HepG2 (cell line): ENCODE measurements around the gene ADAM8.

Experiments used
- CHD4 ChIP-seq: fragments of 200-600 bp; sonication (generic); IDR thresholded peaks from 2 replicates; pipeline ENCODE4 v1.7.0; 2017; ENCODE audit warnings: mild to moderate bottlenecking, low read length, borderline replicate concordance
- EZH2 ChIP-seq: conservative IDR thresholded peaks from 2 replicates; pipeline ENCODE4 v1.6.1; 2012; ENCODE audit warnings: mild to moderate bottlenecking, low read depth, low read length, moderate library complexity
- ZNF678 ChIP-seq: sonication (generic); formaldehyde crosslinking; IDR thresholded peaks from 2 replicates; pipeline ENCODE4 v1.4.0; 2020; ENCODE audit warnings: mild to moderate bottlenecking, missing genetic modification reagents
- TF ChIP-seq, protein P1 (sequence below): IDR thresholded peaks from 2 replicates; pipeline ENCODE4 v1.6.1; 2018; ENCODE audit warnings: missing genetic modification reagents, mild to moderate bottlenecking, missing compliant biosample characterization
- TF ChIP-seq, protein P2 (sequence below): conservative IDR thresholded peaks from 2 replicates; pipeline ENCODE4 v1.6.1; 2018; ENCODE audit warnings: missing genetic modification reagents
- TF ChIP-seq, protein P3 (sequence below): sonication (generic); formaldehyde crosslinking; IDR thresholded peaks from 2 replicates; pipeline ENCODE4 v1.5.0; 2020; ENCODE audit warnings: mild to moderate bottlenecking, missing genetic modification reagents, moderate library complexity
- TF ChIP-seq, protein P4 (sequence below): sonication (generic); formaldehyde crosslinking; IDR thresholded peaks from 2 replicates; pipeline ENCODE4 v1.8.1; 2022; ENCODE audit warnings: mild to moderate bottlenecking, missing genetic modification reagents

DNA sequence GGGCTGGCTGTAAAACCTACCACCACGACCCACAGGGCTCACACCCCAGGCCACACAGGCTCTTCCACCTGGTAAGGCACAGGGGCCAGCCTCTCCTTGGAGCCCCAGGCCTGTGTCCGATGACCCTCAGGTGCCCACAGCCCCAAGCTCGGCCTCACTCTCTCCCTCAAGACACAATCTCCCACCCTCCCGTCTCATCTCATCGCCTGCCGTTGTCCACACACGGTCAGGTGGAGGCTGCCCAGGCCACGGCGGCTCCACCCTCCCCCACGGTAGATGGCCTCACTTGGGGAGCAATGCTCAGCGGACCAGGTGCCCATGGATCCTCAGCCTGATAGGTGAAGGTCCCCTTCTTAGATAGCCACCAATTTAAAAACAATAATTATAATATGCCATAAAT, 55.3 kb downstream of the ADAM8 start:
- no peak for TF ChIP-seq CHD4
- TF ChIP-seq EZH2, result no peak
- TF ChIP-seq, protein P1, sequence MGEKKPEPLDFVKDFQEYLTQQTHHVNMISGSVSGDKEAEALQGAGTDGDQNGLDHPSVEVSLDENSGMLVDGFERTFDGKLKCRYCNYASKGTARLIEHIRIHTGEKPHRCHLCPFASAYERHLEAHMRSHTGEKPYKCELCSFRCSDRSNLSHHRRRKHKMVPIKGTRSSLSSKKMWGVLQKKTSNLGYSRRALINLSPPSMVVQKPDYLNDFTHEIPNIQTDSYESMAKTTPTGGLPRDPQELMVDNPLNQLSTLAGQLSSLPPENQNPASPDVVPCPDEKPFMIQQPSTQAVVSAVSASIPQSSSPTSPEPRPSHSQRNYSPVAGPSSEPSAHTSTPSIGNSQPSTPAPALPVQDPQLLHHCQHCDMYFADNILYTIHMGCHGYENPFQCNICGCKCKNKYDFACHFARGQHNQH (CRISPR knock-in tag), result no peak
- TF ChIP-seq ZNF678, result no peak
- TF ChIP-seq, protein P2, sequence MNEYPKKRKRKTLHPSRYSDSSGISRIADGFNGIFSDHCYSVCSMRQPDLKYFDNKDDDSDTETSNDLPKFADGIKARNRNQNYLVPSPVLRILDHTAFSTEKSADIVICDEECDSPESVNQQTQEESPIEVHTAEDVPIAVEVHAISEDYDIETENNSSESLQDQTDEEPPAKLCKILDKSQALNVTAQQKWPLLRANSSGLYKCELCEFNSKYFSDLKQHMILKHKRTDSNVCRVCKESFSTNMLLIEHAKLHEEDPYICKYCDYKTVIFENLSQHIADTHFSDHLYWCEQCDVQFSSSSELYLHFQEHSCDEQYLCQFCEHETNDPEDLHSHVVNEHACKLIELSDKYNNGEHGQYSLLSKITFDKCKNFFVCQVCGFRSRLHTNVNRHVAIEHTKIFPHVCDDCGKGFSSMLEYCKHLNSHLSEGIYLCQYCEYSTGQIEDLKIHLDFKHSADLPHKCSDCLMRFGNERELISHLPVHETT, result no peak
- TF ChIP-seq, protein P3, sequence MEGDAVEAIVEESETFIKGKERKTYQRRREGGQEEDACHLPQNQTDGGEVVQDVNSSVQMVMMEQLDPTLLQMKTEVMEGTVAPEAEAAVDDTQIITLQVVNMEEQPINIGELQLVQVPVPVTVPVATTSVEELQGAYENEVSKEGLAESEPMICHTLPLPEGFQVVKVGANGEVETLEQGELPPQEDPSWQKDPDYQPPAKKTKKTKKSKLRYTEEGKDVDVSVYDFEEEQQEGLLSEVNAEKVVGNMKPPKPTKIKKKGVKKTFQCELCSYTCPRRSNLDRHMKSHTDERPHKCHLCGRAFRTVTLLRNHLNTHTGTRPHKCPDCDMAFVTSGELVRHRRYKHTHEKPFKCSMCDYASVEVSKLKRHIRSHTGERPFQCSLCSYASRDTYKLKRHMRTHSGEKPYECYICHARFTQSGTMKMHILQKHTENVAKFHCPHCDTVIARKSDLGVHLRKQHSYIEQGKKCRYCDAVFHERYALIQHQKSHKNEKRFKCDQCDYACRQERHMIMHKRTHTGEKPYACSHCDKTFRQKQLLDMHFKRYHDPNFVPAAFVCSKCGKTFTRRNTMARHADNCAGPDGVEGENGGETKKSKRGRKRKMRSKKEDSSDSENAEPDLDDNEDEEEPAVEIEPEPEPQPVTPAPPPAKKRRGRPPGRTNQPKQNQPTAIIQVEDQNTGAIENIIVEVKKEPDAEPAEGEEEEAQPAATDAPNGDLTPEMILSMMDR (CRISPR knock-in tag), result no peak
- TF ChIP-seq, protein P4, sequence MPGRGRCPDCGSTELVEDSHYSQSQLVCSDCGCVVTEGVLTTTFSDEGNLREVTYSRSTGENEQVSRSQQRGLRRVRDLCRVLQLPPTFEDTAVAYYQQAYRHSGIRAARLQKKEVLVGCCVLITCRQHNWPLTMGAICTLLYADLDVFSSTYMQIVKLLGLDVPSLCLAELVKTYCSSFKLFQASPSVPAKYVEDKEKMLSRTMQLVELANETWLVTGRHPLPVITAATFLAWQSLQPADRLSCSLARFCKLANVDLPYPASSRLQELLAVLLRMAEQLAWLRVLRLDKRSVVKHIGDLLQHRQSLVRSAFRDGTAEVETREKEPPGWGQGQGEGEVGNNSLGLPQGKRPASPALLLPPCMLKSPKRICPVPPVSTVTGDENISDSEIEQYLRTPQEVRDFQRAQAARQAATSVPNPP (CRISPR knock-in tag), result no peak
